Mesenchymal stem cell (in vitro differentiated cells and primary cell): ENCODE results near the gene KPNA1.

Experiments
- DNase-seq: peaks from one replicate; pipeline ENCODE4 v3.0.0-alpha.2; 2013
- H2AFZ ChIP-seq: one replicate; pipeline ENCODE4 v1.6.1; 2013; ENCODE audit warnings: low read depth, mild to moderate bottlenecking, control low read depth, inconsistent platforms, low read length, moderate library complexity
- H2AK5ac ChIP-seq: 2 replicates; pipeline ENCODE4 v1.6.1; 2013; ENCODE audit warnings: low read length, moderate library complexity, mild to moderate bottlenecking, inconsistent platforms; ENCODE audit not compliant: severe bottlenecking
- H2BK120ac ChIP-seq: one replicate; pipeline ENCODE4 v1.6.1; 2013; ENCODE audit warnings: low read depth, mild to moderate bottlenecking, inconsistent platforms, low read length, moderate library complexity
- H2BK12ac ChIP-seq, 2 experiments: one replicate each; pipeline ENCODE4 v1.6.1; 2013; ENCODE audit warnings: inconsistent platforms in 2 of 2, low read length in 2 of 2, mild to moderate bottlenecking in 2 of 2, moderate library complexity in 2 of 2, control low read depth in 1 of 2
- H2BK15ac ChIP-seq: one replicate; pipeline ENCODE4 v1.6.1; 2013; ENCODE audit warnings: mild to moderate bottlenecking, low read depth, inconsistent platforms; ENCODE audit not compliant: poor library complexity, severe bottlenecking
- H2BK5ac ChIP-seq: 2 replicates; pipeline ENCODE4 v1.6.1; 2013; ENCODE audit warnings: low read depth, mild to moderate bottlenecking, low read length, control low read depth, inconsistent platforms; ENCODE audit not compliant: poor library complexity, severe bottlenecking
- H3K14ac ChIP-seq, 2 experiments: one replicate each; pipeline ENCODE4 v1.6.1; 2013; ENCODE audit warnings: inconsistent platforms in 2 of 2, low read length in 2 of 2, control low read depth in 1 of 2, mild to moderate bottlenecking in 1 of 2, moderate library complexity in 1 of 2
- H3K18ac ChIP-seq, 2 experiments: one replicate each; pipeline ENCODE4 v1.6.1; 2013; ENCODE audit warnings: inconsistent platforms in 2 of 2, low read length in 2 of 2, control low read depth in 1 of 2, low read depth in 1 of 2, mild to moderate bottlenecking in 1 of 2
- H3K23ac ChIP-seq, 2 experiments: one replicate each; pipeline ENCODE4 v1.6.1; 2013; ENCODE audit warnings: inconsistent platforms in 2 of 2, low read length in 2 of 2, mild to moderate bottlenecking in 2 of 2, moderate library complexity in 2 of 2, control low read depth in 1 of 2
- H3K27ac ChIP-seq: 2 replicates; pipeline ENCODE4 v1.5.1; 2013; ENCODE audit warnings: mild to moderate bottlenecking, moderate library complexity, low read length, control low read depth, inconsistent platforms; ENCODE audit not compliant: poor library complexity, severe bottlenecking
- H3K27me3 ChIP-seq, 2 experiments: 2 replicates each; pipeline versions ENCODE4 v1.6.1 to v1.7.0; 2013; ENCODE audit warnings: low read length in 2 of 2, mild to moderate bottlenecking in 2 of 2, moderate library complexity in 2 of 2, control low read depth in 1 of 2, inconsistent platforms in 1 of 2; ENCODE audit not compliant: control insufficient read depth in 1 of 2, insufficient read depth in 1 of 2
- H3K36me3 ChIP-seq, 2 experiments: 2 replicates each; pipeline versions ENCODE4 v1.6.1 to v1.7.0; 2013; ENCODE audit warnings: low read length in 2 of 2, control low read depth in 1 of 2, inconsistent platforms in 1 of 2, low read depth in 1 of 2, mild to moderate bottlenecking in 1 of 2; ENCODE audit not compliant: insufficient read depth in 2 of 2, control insufficient read depth in 1 of 2
- H3K4ac ChIP-seq, 2 experiments: one replicate each; pipeline ENCODE4 v1.6.1; 2013; ENCODE audit warnings: inconsistent platforms in 2 of 2, low read length in 2 of 2, mild to moderate bottlenecking in 2 of 2, moderate library complexity in 2 of 2, control low read depth in 1 of 2, low read depth in 1 of 2
- H3K4me1 ChIP-seq: 2 replicates; pipeline ENCODE4 v1.6.1; 2013; ENCODE audit warnings: low read depth, low read length, control low read depth; ENCODE audit not compliant: control insufficient read depth, insufficient read depth
- H3K4me2 ChIP-seq: 2 replicates; pipeline ENCODE4 v1.6.1; 2013; ENCODE audit warnings: low read length, mild to moderate bottlenecking, inconsistent platforms; ENCODE audit not compliant: poor library complexity, severe bottlenecking
- H3K4me3 ChIP-seq, 2 experiments: 2 replicates each; pipeline versions ENCODE4 v1.5.1 to v1.7.0; 2013; ENCODE audit warnings: low read length in 2 of 2, mild to moderate bottlenecking in 2 of 2, control low read depth in 1 of 2, low read depth in 1 of 2; ENCODE audit not compliant: insufficient read depth in 1 of 2
- H3K79me1 ChIP-seq: replicated peaks from 2 replicates; pipeline ENCODE4 v1.6.1; 2013; ENCODE audit warnings: mild to moderate bottlenecking, control low read depth, low read length, inconsistent platforms; ENCODE audit not compliant: poor library complexity, severe bottlenecking
- H3K9ac ChIP-seq: 2 replicates; pipeline ENCODE4 v1.7.0; 2013; ENCODE audit warnings: mild to moderate bottlenecking, low read length, moderate library complexity
- H3K9me3 ChIP-seq: 2 replicates; pipeline ENCODE4 v1.7.0; 2013; ENCODE audit warnings: mild to moderate bottlenecking, low read length; ENCODE audit not compliant: control insufficient read depth
- H4K8ac ChIP-seq: one replicate; pipeline ENCODE4 v1.6.1; 2013; ENCODE audit warnings: inconsistent platforms, mild to moderate bottlenecking, low read length, moderate library complexity
- H4K91ac ChIP-seq: one replicate; pipeline ENCODE4 v1.6.1; 2013; ENCODE audit warnings: mild to moderate bottlenecking, low read length, inconsistent platforms
- WGBS: methylation state at CpG from one replicate; pipeline ENCODE4 v1.1.7; 2013; ENCODE audit warnings: mixed read lengths; 5-methylcytosine and 5-hydroxymethylcytosine counted together

The KPNA1 gene

GRCh38 chr3:122515870-122516269 lies 1.1 kb upstream of the KPNA1 start:
- Histone ChIP-seq H3K27me3 (no peaks in the 10 kb centered on the region), H3K9ac (no peak overlapping the region), H2BK5ac (no peak overlapping the region), H4K8ac (no peak overlapping the region), H3K18ac (no peak overlapping the region), H2BK120ac (no peak overlapping the region), H2BK12ac (no peak overlapping the region), H3K4me3 (no peak overlapping the region), H3K14ac (no peak overlapping the region), H3K4me1 (peaks cover 3% of the 10 kb centered on the region), H3K9me3 (no peaks in the 10 kb centered on the region), H3K4ac (no peak overlapping the region), H3K36me3 (no peaks in the 10 kb centered on the region), H2AK5ac (no peak overlapping the region), H3K79me1 (no peaks in the 10 kb centered on the region), H2BK15ac (no peak overlapping the region), H3K27ac (no peak overlapping the region), H3K23ac (no peak overlapping the region), H2AFZ (no peak overlapping the region), H3K4me2 (no peak overlapping the region), H4K91ac (no peak overlapping the region)
- no peak for DNase-seq
- WGBS = 95% methylated on average over 3 of the region's 3 CpGs

GRCh38 chr3:122515020-122515468 lies 305 bp upstream of the KPNA1 start:
- Histone ChIP-seq H3K27me3 (no peaks in the 10 kb centered on the region), H2BK120ac (no peak overlapping the region), H3K9me3 (no peaks in the 10 kb centered on the region), H3K9ac (peak overlapping the region; percentile 95), H3K14ac (no peak overlapping the region), H3K4ac (no peak overlapping the region), H2AFZ (peak overlapping the region; percentile 19), H2BK15ac (peak overlapping the region; percentile 40), H3K18ac (no peak overlapping the region), H3K27ac (no peak overlapping the region), H3K36me3 (no peaks in the 10 kb centered on the region), H3K79me1 (no peaks in the 10 kb centered on the region), H2AK5ac (no peak overlapping the region), H3K23ac (no peak overlapping the region), H4K91ac (no peak overlapping the region), H2BK5ac (no peak overlapping the region), H3K4me1 (peaks cover 3% of the 10 kb centered on the region), H3K4me2 (peak overlapping the region; percentile 79), H3K4me3 (peak overlapping the region; percentile 91 to 95), H4K8ac (peak overlapping the region; percentile 76), H2BK12ac (no peak overlapping the region)
- no peak for DNase-seq
- WGBS = 44% methylated on average over 19 of the region's 19 CpGs

GRCh38 chr3:122513386-122514122 lies 1.2 kb downstream of the KPNA1 start:
- Histone ChIP-seq H2BK5ac (no peak overlapping the region), H3K4me1 (peaks cover 4% of the 10 kb centered on the region), H2AK5ac (no peak overlapping the region), H3K23ac (no peak overlapping the region), H3K9me3 (no peaks in the 10 kb centered on the region), H3K4ac (no peak overlapping the region), H3K4me2 (peak overlapping the region; percentile 71), H3K27ac (peak overlapping the region; percentile 67), H3K79me1 (no peaks in the 10 kb centered on the region), H3K27me3 (no peaks in the 10 kb centered on the region), H2BK15ac (no peak overlapping the region), H4K8ac (no peak overlapping the region), H4K91ac (no peak overlapping the region), H2BK120ac (no peak overlapping the region), H2AFZ (no peak overlapping the region), H3K36me3 (no peaks in the 10 kb centered on the region), H3K14ac (no peak overlapping the region), H2BK12ac (no peak overlapping the region), H3K9ac (peak overlapping the region; percentile 95), H3K18ac (peak overlapping the region in 1 of 2 experiments; percentile 89), H3K4me3 (peak overlapping the region; percentile 91 to 95)
- no peak for DNase-seq
- 11% methylated on average over 17 of the region's 19 CpGs for WGBS

GRCh38 chr3:122512284-122512683 lies 2.5 kb downstream of the KPNA1 start:
- Histone ChIP-seq H2BK120ac (no peak overlapping the region), H3K4me2 (no peak overlapping the region), H2AFZ (no peak overlapping the region), H3K9me3 (no peaks in the 10 kb centered on the region), H2BK12ac (no peak overlapping the region), H3K27me3 (no peaks in the 10 kb centered on the region), H3K36me3 (no peaks in the 10 kb centered on the region), H3K27ac (no peak overlapping the region), H3K4me1 (peaks cover 4% of the 10 kb centered on the region), H3K18ac (no peak overlapping the region), H3K79me1 (no peaks in the 10 kb centered on the region), H4K91ac (no peak overlapping the region), H2AK5ac (no peak overlapping the region), H3K4me3 (no peak overlapping the region), H2BK5ac (no peak overlapping the region), H3K4ac (no peak overlapping the region), H2BK15ac (no peak overlapping the region), H3K9ac (peak overlapping the region; percentile 95), H3K23ac (no peak overlapping the region), H3K14ac (no peak overlapping the region), H4K8ac (no peak overlapping the region)
- DNase-seq = no peak
- WGBS = 87% methylated on average over 12 of the region's 15 CpGs
